GM18873 (cell line): ENCODE results near the gene MPI.

Experiments
- ATAC-seq: cut with Tn5 transposase; IDR thresholded peaks from one replicate; pipeline ENCODE4 v1.9.1; 2021; ENCODE audit warnings: mild to moderate bottlenecking, moderate library complexity, moderate number of reproducible peaks; ENCODE audit not compliant: unreplicated experiment, low FRiP score

MPI gene, protein sequence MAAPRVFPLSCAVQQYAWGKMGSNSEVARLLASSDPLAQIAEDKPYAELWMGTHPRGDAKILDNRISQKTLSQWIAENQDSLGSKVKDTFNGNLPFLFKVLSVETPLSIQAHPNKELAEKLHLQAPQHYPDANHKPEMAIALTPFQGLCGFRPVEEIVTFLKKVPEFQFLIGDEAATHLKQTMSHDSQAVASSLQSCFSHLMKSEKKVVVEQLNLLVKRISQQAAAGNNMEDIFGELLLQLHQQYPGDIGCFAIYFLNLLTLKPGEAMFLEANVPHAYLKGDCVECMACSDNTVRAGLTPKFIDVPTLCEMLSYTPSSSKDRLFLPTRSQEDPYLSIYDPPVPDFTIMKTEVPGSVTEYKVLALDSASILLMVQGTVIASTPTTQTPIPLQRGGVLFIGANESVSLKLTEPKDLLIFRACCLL

DNA sequence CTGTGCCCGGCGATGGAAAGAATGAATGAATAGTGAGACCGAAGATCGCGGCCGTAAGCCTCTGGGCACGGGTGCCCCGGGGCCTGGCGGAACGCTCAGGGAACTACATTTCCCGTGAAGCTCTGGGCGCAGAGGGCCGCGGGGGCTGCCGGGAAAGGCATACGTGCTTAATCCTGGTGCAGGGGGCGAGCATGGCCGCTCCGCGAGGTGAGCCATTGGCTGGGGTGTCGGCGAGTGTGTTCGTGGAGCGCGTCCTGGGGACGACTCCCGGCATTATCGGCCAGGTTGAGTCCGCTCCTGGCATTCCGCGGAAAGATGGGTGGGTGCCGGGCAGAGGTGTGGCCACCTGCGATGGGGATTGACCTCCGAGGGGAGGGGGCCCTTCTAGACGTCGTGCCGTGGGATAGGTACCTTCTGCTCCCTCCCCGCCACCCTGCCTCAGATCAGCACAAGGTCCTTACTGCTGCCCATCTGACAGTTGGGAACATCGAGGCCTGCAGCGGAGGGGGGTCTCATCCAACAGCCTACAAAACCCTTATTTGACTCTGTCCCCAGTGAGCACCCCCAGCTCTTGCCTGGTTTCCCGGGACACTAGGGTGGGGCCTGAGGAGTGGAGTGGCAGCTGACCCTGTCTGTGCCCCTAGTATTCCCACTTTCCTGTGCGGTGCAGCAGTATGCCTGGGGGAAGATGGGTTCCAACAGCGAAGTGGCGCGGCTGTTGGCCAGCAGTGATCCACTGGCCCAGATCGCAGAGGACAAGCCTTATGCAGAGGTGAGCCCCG is at the start of gene MPI:
Gene MPI (plus strand): TSS at position 160 of the 782 bp plus-strand sequence. CDS start 32 bp downstream, at position 192.
- peak; percentile 79 for ATAC-seq

DNA sequence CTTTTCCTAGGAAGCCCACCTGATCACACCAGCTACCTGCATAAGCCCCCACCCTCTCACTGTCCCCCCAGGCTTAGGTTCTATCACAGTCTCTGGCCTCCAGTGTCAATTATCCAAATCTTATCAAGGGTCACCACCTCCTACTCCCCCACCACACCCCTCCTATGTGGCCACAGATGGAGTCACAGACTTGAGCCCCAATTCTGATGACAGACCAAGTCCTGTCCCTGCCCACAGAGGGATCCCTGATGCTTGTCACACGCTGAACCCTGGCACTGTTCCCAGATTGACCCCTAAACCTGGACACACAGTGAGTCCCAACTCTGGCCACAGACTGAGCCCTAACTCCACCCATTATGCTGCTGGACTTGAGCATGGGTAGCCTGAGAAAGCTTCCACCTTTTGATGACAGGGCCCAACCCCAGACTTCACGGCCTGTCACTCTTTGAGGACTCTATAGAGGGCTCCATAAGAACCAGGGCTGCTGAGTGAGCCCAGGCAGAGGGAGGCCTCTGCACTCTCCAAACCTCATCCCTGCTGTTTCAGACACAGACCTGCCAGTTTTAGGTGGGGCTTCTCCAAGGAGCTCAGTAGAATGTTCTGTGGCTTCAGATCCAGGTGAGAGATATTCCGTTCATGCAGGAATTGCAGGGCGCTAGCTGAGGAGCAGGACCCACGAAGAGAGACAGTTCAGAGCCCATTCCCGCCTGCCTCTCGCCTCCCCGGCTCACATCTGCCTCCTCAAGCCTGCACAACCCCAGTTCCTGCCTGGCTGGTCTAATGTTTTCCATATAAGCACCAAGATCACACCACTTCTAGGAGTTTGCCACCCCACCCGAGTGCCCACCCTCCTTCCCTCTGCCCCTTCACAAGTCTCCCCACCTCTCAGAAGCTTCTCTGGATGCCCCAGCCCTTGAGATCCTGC is 48.7 kb upstream of the MPI start:
- ATAC-seq = no peak

DNA sequence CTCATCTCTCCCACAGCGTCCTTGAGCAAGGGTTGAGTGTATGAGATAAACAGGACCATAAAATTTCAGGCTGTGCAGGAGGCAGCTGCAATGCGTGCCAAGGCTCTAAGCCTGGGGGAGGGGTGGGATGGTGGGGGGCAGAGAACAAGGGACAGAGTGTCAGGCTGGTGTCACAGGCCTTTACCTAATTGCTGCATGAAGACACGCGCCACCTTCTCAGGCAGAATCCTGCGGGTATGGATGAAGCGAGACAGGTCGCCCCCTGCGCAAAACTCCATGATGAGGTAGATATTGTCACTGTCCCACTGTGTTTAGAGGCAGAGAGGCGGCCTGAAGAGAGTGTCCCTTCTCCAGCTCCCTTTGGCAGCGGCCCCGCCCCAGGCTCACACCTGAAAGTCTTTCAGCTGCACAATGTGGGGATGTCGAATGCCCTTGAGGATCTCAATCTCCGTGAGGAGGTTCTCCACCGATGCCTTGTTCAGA is 47.9 kb upstream of the MPI start:
- ATAC-seq = no peak

DNA sequence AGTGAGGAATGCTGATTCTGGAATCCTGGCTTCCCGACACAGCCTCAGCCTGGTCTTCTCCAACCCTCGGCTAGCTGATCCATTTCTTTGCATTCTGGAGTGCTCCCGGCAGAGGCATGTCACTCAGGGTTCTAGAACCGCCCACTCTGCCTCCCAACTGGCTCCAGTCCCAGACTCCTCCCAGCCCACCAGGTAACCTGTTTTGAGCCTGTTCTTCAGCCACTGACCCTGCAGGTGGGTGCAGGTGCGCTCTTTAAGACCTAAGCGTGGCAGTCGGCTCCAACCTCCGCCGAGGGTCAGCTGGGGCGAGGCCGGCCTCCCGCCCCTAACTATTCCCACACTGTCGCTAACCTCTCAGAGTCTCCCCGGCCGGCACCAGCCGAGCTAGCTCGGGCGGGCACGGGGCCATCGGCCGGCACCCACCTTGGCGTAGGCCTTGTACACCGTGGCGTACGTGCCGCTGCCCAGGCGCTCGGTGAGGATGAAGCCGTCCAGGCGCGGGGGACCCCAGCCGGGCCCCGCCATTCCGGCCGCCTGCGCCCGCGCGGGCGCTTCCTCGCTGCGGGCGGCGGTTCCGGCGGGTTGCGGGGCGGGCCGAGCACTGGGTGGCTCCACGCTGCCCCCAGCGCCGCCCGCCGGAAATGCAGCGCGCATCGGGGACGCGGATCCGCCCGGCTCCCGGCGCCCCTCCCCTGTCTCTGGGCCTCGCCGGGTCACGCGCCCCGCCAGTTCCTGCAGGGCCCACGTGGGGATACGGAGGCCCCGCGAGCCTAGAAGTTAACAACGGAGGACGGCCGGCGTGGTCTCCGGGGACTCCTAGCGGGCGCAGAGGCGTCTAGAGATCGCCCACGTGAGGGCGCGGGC is 47.0 kb upstream of the MPI start, which contains the start of gene ULK3:
Gene ULK3 (minus strand): TSS at position 576 of the 864 bp plus-strand sequence. CDS start 51 bp downstream, at position 525.
- peak; percentile 47 for ATAC-seq

DNA sequence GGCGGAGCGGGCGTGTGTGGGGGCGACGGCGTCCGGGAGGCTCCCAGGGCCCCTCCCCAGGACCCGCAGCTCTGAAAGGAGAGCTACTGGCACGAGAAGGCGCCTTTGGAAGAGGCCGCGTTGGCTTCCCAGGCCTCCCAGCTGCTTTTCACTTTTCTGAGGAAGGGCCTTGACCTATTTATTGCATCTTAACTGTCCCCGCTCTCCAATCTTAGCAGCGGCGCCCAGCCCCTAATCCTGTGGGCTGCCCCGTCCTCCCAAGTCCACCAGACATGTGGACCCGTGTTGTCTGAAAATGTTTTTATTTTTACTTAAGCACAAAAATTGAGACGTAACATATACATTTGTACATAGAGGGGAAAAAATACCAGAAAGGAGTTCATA is 46.4 kb upstream of the MPI start:
- no peak for ATAC-seq

DNA sequence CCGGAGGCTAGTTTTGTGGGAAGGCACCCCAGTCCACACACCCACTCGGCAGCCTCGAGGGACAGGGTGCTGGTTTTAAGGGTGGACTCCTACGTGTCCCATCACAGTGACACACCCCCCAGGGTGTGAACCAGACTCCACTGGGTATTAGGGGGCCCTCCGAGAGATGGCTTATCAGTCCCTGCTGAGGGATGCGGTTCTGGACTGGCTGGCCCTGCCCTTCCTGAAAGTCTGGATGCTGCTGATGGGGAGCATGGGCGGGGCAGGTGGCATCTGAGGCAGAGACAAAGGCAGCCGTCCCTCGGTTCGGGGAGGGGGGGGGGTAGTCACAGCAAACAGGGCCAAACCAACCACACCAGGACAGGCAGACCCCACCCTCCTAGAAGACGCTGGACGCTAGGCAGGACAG is 45.9 kb upstream of the MPI start:
- ATAC-seq = no peak

DNA sequence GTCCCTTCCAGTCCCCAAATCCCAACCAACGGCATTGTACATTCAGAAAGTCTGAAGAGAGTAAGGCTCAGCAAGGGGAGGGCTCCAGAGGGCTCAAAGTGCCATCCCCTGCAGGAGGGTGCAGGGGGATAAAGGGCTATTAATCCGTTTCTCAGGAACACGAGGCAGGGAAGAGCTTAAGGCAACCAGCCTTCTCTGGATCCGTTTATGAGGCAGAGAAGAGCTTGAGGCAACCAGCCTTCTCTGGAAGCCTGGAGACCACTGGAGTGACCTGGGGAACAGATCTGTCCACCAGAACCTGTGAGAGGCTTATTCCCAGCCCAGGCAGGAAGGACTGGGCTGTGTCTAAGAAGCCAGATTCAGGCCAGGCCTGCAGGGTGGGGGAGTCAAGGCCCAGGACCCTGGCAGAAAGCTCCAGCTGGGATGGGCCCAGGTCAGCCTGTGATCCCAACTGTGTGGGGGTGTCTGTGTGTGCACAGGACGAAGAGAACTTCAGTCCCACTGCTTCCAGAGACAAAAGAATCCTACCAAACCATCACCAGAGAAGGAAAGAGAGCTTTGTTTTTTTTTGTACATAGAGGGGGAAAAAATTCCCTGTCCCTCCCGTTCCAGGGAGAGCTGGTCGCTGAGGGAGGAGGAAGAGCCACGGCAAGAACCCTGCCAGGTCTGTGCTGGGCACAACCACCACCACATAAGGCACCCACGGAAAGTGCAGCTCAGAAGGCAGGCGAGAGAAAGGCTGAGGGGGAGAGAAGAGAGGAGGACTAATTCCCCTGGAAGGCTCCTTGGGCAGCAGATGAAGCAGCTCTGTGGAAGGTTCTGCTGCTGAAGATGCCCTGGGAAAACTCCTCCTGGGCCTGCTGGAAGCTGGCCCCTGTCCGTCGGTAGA is 45.3 kb upstream of the MPI start:
- no peak for ATAC-seq

DNA sequence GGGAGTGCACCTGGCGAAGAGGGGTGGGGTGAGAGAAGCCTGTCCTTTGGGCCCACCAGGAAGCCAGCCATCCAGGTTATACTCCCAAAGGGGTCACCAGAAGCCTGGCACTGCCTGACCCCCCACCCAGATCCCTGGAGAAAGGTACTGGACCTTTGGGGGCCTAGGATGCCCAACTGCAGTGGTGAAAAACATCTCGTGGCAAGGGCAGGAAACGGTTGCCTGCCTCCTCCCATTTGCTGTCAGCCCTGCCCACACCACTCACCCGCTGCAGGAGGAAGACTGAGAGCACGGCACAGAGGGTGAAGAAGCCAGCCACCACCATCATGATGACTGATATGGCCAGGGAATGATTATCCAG is 44.7 kb upstream of the MPI start:
- ATAC-seq = no peak

DNA sequence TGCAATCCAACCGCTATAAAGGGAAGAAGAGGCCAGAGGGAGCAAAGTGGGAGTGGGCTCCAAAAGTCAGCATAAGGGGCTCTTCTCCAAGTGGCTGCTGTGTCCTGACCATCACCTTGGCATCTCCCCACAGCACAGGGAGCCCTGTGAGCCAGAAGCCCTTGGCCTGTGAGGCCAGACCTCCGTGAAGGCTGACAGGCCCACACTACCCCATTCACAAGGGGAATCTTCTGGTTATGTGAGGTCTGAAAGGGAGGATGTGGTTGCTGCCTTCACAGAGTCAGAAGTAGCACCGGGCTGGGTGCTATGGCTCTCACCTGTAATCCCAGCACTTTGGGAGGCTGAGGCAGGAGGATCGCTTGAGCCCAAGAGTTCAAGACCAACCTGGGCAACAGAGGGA is 44.3 kb upstream of the MPI start:
- ATAC-seq = no peak

DNA sequence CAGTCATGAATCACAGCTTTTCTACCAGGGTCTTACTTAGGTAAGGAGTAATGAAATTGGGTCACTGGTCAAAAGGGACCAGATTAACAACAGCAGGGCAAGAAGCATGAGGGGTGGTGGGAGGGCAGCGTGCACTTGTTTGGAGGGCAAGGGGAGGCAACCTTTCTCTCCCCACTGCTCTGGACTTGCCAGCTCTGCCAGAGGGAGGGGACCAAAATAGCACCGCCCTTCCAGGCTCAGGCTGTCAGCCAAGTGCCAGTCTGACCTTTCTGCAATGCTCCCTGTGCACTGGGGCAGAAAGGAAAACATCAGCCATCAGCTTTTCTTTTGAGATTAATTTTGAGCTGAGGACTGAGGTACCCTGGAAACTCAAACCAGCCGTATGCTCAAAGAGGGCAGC is 42.4 kb upstream of the MPI start:
- ATAC-seq = no peak

DNA sequence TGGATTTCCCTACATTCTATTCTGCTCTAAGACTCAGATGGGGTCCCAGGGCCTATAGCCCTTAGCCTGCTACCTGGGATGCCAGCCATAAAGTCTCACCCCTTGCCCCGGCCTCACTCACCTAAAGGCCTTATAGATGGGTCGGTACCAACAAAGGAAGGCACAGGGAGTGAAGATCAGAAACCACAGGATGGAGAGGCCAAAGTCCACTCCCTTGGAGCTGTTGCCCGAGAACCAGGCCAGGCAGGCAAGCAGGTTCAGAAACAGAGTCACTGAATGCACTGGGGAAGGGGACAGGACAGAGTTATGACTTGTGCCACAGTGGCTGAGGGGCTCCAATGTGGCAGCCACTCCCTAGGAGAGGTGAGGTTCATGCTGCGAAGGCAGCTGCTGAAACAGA is 39.4 kb upstream of the MPI start:
- no peak for ATAC-seq

DNA sequence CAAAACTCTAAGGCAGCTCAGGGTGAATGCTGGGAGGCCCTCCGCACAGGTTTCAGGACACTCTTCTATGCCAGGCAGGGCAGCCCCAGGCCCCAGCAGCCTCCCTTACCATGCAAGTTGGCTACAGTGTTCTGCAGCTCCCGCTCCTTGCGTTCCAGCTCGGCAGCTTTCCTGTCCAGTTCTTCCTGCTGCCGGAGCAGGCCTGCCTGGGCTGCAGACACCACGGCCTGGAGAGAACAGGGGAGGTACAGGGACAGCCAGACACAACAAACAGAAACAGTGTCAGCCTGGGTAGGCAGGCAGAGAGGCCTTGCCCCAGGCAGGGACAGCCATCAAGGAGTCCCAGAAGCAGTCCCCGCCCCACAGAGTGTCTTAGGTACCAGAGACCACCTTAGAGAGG is 37.9 kb upstream of the MPI start:
- no peak for ATAC-seq

DNA sequence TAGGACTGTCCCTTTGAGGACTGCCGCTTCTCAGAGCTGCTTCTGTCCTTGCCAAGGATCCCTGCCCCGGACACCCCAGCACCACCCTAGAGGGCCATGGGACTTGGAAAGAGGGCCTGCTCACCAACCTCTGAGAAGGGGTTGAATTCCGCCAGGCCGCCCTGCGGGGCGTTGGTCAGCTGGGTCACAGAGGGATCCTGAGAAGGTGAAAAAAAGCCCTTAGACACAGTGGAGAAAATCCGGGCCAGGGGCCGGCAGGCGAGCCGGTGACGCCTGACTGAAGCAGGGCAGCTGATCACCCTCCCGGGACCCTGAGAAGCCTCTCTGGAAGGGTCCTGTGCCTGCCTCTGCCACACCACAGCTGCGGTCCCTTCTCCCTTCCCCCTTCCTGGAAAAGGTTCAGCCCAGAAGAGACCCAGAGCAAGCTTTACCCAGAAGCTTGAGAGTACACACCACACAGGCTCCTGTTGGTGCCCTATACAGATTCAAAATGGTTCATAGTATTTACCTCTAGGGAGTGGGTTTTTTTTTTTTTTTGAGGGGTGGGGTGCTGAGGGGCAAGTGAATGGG is 35.3 kb upstream of the MPI start:
- ATAC-seq = no peak

DNA sequence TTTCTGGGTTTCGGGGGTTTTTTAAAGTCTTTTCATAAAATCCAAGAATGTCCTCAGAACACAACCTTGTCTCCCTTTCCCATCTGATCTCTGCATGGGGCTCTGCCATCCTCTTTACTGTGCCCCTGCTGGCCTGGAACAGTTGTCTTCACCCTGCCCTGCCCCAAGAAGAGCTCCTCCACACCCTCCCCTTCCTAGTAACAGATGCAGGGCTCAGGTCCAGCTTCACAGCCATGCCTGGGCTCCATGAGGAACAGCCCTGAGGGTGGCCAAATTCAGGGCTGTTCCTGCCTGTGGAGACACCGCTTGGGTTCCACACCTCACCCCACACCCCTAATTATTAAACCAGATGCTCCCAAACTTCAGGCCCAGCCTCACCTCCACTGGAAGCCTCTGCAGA is 34.0 kb upstream of the MPI start:
- ATAC-seq = no peak

DNA sequence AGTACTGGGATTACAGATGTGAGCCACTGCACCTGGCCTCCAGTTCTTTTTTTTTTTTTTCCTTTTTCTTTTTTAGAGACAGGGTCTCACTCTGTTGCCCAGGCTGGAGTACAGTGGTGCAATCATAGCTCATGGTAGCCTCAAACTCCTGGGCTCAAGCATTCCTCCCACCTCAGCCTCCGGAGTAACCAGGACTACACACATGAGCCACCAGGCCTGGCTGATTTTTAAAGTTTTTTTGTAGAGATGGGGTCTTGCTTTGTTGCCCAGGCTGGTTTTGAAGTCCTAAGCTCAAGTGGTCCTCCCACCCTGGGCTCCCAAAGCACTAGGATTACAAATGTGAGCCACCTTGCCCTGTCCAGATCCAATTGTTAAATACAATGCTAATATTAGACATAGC is 33.3 kb upstream of the MPI start:
- ATAC-seq = no peak

DNA sequence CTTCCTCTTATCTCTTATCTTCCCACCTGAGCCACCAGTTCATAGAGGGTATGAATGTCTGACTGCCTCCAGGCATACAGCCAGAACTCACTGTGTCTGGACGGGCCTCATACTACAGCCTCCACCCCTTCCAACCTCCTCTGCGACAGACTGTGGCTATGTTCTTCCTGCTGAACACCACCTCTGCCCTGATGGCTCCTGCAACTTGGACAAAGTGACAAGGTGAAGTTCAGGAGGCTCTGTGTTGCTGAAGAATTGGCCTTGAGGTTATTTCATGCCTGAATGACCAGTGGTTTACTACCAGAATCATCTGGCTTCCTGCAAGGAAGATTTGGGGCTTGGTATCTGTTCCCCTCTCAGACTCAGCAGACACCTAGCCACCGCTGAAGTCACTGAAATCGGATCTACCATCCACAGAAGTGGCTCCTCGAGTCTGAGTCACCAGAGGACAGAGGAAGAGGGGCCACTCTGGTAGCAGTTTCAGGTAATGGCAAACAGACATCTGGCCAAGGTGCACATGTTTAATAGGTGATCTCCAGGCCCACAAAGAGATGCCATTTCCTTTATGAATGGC is 32.7 kb upstream of the MPI start:
- peak; percentile 54 for ATAC-seq

DNA sequence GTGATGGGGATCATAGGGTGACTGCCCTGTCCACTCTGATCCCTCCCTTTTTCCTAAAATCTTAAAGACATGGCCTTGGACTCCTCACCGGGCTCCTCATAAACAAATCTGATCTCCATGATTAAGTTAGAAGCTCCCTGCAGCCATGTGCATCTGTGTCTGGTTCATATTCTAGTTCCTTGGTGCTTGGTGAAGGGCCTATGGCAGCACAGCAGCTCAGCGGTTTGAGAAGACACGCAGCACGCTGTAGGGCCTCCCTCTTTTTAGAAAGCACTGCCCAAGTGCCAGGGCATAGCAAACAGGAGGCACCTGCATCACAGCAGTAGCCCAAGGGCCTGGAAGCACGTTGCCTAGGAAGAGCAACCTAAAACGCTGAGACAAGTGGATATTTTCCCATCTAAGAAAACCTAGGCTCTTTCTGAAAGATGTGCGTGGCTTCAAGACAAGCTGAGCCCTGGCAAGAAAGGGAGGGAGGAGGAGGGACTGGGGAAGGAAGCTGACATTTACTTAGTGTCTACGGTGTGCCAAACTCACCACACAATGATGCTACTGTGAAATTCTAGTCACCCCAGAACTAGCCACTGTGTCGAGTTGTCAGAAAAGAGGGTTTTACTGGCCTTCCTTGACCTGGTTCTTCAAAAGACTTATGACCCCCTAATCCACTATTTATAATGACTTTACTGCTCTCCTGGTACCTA is 32.0 kb upstream of the MPI start:
- ATAC-seq = peak; percentile 20
